Suppressor macrophage (primary cell): ENCODE results near the gene SLC35F3.
"Not testable (repeated sequence)": the region's sequence is repeated elsewhere in the genome, so short reads cannot be mapped to it uniquely, and the experiment has no call there.

Experiments used
- DNase-seq, 4 experiments: peaks; one replicate each; pipeline ENCODE4 v3.0.0-alpha.2; 2020 to 2022

The SLC35F3 gene

DNA sequence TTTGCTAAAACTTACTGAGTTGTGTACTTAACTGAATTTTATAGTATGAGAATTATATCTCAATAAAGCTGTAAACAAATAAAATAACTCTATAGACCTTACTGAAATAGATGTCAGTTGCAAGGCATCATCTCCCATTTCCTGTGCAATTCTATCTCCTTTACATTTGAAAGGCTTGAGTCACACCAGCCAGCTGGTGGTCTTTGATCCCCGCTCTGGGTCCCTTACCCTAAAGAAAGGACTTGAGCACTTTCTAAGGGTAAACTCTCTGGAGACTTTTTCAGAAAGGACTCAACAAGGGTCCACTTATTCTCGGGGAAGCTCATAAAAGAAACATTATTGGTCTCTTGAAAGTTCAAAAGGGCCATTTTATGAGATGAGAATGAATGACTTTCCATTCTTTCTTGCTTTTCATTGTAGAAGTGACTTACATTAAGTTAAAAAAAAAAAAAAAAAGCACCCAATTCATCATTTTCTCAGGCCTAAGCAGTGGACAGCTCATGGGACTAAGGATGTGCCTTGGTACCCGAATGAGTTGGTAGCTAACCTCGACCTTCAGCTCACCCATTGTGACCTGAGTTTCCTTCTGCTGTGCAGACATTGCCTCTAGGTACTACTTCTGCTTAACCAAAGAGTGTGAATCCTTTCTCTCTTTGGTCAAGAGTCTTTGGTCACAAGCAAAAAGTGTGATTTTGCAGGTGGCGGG is 321.8 kb downstream of the SLC35F3 start:
- no peak for DNase-seq

- no peak for DNase-seq
These were observed 322.3 kb downstream of the SLC35F3 start for GRCh38 chr1:234226819-234227165.

DNA sequence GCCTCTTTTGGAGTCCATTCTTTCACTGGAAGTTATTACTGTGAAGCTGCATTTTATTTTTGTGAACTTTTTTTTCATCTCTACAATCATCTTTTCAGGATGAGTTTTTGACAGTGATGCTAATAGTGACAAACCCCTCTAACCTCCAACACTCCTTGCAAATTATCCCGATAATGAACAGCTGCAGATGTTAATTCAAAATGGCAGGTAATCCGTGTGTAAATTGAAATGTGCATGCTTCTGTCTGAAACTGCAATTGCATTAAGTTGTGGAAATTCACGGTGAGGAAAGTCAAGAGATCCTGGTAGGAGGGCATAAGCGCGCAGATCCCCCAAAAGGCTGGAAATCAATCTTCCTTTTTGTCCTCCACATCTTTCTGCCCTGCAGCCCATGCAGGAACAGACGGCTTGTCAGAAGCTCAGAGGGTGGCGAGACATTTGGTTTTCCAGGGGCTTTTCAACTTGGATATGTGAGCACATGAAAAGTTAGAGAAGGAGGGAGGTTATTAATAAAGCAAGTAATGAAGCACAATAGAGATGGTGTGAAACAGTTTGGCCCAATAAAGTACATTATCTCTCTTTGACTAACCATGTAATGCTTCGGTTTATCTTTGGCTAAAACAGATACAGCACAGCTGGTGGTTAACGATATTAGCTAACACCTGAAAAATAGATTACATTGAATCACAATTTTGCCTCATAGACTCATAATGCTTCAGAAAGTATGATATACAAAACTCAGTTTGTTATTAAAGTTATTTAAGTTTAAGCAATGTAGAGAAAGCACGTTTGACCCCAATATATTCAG is 325.3 kb downstream of the SLC35F3 start:
- DNase-seq = no peak

- no peak for DNase-seq
These were observed 326.0 kb downstream of the SLC35F3 start for GRCh38 chr1:234230414-234230862.

- DNase-seq = peak in 3 of 4 experiments; percentile 8 to 34 (median 21)
These were observed 326.8 kb downstream of the SLC35F3 start for GRCh38 chr1:234231061-234231892.

- DNase-seq = no peak
These were observed 327.4 kb downstream of the SLC35F3 start for GRCh38 chr1:234231893-234232276.

- DNase-seq = no peak
These were observed 329.7 kb downstream of the SLC35F3 start for GRCh38 chr1:234234199-234234598.

- DNase-seq = no peak
These were observed 331.0 kb downstream of the SLC35F3 start for GRCh38 chr1:234235434-234235881.

DNA sequence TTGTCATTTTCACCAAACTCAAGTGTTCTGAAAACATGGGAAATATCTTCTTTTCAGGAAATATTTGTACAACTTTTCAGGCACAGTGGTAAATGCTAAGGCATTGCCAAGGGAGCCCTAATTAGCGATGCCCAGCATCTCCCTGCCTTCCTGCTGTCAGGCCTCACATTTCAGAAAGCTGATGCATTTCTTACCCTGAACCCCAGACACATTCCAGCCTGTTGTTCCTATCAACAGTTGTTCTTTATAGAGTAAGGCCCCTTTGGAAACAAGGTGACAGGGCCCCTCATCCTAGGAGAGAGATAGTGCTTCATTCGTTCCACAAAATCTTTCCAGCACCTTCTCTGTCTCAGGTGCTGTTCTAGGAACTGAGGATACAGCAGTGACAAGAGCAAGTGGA is 332.9 kb downstream of the SLC35F3 start:
- no peak for DNase-seq

- DNase-seq = no peak
These were observed 333.6 kb downstream of the SLC35F3 start for GRCh38 chr1:234238060-234238459.

DNA sequence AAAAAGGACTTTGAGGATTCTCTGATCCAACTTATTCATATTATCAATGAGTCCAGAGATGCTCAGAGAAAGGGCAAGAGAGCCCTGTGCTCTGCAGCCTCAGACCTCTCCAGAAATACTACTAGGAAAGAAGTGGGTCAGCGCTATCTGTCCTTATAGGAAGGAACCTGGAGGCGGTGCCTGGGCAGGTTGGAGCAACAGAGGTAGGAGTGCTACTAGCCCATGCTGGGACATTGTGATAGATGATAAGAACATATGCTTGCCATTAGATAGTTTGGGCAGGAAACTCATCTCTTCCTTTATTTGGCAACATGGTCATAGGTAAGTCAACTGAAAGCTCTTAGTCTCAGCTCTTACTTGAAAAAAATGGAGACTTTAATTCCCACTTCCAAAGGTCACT is 335.0 kb downstream of the SLC35F3 start:
- no peak for DNase-seq

GRCh38 chr1:234239936-234240335 is 335.5 kb downstream of the SLC35F3 start:
- no peak for DNase-seq

DNA sequence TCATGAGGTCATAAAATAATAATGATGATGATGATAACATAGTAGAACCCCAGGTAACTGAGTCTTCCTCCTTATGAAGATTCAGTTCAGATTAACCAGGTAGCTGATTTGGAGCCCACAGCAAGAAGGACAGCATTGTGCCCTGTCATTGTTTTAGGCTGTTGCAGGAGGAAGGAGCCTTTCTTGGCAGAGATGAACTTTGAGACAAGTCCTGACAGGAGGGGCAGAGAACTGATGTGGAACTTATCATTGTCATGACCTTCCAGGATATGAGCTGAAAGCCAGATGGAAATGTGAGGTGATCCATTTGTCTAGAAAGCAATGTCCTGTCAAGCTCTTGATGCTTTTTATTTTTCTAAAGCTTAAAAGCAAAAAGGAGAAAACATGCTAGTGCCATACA is 336.2 kb downstream of the SLC35F3 start:
- DNase-seq = no peak

DNA sequence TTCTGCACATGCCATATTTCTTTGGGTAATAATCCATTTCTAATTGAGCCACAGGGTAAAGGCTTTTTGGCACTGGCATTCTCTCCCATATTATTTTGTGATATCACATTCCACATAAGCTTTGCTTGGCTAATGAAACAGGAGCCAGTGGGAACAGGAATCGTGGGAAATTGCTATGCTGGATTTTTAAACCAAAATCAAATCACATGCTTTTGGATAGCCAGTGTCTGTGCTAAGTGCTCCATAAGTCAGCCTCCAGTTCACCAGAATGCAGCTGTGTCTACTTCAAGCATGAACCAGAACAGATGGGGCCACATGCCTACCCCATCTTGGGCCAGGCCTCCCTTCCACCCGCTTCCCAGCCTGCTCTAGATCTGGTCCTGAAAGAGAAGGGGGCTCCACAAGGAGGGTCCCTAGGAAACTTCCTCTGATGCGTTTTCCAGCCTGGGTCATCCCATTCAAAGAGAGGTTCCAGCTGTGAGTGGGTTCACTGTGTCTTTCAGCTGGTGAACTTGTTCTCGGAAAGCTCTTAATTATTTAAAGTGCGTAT is 337.5 kb downstream of the SLC35F3 start:
- no peak for DNase-seq

DNA sequence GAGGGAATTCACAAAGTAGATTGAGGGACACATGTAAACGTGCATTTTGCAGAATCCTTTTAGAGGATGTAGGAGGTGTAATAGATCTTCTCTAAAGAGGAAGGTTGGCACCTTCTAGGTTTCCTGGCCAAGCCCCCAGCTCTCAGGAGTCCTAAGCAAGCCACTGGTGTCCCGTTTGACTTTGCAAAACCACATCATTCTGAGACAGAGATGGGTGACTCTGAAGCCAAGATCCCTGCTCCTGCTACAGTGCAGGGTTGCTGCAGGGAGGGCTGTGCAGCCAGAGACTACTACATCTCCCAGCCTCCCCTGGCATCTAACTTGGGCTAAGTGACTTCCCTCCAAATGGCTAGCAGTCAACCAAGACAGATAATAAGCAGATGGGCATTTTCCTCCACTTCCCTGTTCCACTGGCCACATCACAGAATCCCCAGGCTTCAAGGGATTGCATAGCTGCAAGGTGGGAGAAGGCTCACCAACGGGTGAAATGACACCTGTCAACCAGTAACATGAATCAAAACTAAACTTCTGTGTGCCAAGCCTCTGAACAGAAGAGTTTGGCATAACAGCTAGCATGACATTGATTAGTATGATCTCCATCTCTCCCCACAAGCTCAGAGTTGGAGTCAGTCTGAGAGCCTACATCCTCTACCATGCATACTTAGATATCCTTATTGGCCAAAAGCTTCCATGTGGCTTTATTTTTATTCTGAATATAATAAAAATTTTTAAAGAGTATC is 339.2 kb downstream of the SLC35F3 start:
- peak; percentile 7 to 49 (median 37) for DNase-seq

DNA sequence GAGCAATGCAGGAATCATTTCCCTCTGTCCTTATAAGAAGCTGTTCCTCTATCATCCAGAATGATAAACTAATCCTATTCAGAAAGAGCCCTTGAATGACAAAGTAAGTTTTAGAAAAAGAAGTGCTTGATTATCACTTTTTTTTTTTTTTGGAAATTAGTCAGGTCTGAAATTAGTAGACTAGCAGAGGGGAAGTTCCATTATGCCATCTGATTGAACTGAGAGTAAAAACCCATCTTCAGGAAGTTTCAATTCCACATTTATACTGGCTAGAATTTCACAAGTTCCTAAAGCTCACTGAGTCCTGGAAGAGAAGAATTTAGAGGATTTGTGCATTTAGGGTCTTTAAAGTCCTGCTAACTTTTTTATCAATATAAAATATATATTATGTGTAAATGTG is 340.0 kb downstream of the SLC35F3 start:
- DNase-seq = peak; percentile 31 to 86 (median 64)

- no peak for DNase-seq
These were observed 342.2 kb downstream of the SLC35F3 start for GRCh38 chr1:234246638-234247116.

DNA sequence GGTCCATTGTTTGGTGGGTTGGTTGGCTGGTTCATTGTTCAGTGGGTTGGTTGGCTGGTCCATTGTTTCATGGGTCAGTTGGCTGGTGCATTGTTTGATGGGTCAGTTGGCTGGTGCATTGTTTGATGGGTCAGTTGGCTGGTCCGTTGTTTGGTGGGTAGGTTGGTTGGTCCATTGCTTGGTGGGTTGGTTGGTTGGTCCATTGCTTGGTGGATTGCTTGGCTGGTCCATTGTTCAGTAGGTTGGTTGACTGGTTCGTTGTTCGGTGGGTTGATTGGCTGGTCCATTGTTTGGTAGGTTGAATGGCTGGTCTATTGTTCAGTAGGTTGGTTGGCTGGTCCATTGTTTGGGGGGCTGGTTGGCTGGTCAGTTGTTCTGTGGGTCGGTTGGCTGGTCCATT is 343.3 kb downstream of the SLC35F3 start:
- not testable (repeated sequence) for DNase-seq

GRCh38 chr1:234250747-234251146 is 346.3 kb downstream of the SLC35F3 start:
- no peak for DNase-seq

- DNase-seq = peak; percentile 23 to 49 (median 44)
These were observed 349.3 kb downstream of the SLC35F3 start for GRCh38 chr1:234253732-234254131.

DNA sequence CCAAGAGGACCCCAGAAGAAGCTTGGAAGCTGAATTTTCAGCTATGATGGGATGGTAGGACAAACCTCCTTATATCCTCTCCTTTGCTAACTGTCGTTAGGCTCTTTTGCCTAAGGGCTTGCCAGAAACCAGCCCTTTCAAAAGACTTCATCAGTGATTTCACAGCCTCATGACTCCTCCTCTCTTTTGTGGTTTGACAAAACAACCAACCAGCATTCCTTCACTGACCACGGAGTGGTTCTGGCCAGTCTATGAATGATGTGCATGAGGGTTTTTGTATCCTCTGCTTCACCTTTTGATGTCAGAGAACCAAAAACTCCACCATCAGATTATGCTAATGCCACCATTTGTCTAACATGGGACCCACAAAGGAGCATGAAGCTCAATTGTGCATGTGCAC is 351.9 kb downstream of the SLC35F3 start:
- no peak for DNase-seq

GRCh38 chr1:234258071-234258470 is 353.6 kb downstream of the SLC35F3 start:
- DNase-seq = no peak
